Measurements from ENCODE around the gene HOMEZ.
"Not testable (repeated sequence)": the region's sequence is repeated elsewhere in the genome, so short reads cannot be mapped to it uniquely, and the experiment has no call there.

The HOMEZ gene

DNA sequence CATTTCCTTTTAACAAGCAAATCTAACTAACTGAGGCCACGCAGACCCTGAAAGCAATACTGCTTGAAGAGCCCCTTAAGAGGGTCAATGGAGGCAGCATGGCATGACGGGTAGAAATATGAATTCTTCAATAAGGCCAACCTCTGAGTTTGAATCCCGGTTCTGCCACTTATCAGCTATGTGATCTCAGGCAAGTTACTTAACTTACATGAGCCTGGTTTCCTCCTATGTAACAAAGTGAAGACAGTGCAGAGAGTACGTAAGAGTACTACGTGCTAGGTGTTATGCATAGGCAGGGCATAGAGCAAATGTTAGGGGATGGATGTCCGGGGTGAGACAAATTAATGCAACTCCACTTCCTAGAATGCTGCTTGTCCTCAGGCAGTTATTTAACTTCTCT, 4.7 kb downstream of the HOMEZ start:
- no peak for DNase-seq (ENCODE audit: low read depth)

GRCh38 chr14:23277928-23278327, 8.0 kb downstream of the HOMEZ start:
- not testable (repeated sequence) for DNase-seq (ENCODE audit: low read depth)

- DNase-seq (ENCODE audit: low read depth) = no peak
Observed at GRCh38 chr14:23277189-23277588, 8.7 kb downstream of the HOMEZ start.

GRCh38 chr14:23275412-23275811, 10.5 kb downstream of the HOMEZ start:
- no peak for DNase-seq (ENCODE audit: low read depth)

DNA sequence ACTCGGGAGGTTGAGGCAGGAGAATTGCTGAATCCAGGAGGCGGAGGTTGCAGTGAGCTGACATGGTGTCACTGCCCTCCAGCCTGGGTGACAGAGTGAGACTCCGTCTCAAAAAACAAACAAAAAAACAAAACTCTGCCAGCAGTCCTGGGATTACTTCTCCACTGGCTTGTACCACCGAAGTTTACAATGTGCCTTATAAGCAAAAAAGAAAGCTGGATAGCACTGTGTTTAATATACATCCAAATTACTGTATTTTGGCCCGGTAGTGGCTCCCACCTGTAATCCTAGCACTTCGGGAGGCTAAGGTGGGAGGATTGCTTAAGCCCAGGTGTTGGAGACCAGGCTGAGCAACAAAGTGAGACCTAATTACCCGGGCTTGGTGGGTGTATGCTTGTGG, 16.7 kb downstream of the HOMEZ start:
- DNase-seq (ENCODE audit: low read depth) = no peak

DNA sequence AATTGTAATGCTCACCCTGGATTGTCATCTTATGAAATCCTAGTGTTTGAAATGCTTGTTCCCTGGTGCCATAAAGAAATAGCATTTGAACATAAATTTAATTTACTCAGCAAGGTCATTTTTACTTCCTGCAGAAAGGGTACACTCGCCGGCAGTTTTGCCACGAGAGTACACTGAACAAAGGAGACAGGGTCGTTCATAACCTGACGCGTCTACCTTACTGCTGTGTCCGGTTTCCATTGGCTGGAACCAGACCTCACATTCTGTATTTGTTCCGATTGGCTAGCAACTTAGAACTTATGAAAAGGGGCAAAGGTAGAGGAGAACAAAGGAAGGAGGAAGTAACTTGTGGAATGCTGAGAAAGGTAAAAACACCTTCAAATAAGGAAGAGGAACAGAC, 25.1 kb downstream of the HOMEZ start:
- DNase-seq (ENCODE audit: low read depth) = not testable (repeated sequence)

DNA sequence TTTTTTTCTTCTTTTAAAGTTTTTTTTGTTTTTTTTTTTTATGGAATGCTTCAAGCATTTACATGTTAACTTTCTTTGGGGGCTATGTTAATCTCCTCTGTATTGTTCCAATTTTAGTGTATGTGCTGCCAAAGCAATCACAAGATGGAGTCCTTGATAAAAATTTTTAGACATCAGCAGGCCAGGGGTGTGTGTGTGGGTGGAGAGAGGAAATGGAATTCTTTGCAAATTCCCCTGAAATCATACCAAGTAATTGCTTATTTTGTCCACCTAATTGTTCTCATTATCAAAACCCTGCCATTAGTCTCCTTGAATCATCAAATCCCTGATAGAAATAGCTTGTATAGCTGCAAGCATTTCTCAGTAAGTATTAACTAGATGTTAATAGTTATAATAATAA, 26.5 kb downstream of the HOMEZ start:
- DNase-seq (ENCODE audit: low read depth) = no peak

DNA sequence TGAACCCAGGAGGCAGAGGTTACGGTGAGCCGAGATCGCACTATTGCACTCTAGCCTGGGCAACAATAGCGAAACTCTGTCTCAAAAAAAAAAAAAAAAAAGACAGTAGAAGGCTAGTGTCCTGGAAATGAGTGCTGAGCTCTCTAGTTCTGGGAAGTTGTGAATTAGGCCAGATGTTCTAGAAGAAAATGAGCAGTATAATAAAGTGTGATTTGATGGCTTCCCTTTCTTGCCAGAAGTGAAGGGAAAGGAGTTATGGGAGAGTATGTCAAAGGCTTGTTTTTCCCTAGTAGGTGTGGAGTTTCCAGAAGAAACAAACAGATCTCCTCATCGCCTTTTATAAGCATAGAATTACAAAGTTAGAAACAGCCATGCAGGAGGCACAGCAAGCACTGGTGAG, 27.7 kb downstream of the HOMEZ start:
- DNase-seq (ENCODE audit: low read depth) = no peak

DNA sequence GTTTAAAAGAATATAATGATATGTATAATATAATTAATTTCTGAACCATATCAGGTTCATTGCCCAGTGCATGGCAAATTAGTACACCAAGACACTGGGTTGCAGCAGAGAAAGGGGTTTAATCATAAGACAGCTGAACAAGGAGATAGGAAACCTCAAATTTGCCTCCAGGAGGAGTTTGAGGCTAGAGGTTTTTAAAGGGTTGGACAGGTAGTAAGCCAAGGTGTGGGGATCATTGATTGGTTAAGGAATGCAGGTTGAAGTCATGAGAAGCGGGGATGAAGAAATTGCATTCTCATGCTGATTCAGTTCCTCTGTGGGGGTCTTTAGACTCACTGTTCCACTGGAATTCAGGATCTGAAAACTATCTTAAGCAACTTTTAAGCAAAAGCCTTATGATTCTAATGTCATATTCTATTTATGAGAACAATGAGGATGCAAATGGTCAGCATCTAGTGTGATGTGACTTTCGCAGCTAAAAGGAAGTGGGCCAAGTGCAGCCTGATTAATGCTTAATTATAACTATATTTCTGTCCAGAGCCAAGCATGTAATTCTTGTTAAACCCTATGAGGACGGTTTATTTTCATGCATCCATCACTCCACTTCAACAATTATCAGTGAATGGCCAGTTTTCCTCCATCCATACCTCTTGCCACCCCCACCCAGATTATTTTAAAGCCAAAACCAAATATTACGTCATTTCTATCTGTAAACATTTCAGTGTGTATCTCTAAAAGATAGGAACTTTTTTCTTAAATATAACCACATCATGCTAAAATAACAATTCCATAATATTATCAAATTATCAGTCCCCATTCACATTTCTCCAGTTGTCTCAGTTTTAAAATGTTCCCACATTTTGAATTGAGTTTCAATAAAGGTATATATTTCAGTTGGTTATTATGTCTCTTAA, 33.3 kb downstream of the HOMEZ start:
- DNase-seq (ENCODE audit: low read depth) = no peak

DNA sequence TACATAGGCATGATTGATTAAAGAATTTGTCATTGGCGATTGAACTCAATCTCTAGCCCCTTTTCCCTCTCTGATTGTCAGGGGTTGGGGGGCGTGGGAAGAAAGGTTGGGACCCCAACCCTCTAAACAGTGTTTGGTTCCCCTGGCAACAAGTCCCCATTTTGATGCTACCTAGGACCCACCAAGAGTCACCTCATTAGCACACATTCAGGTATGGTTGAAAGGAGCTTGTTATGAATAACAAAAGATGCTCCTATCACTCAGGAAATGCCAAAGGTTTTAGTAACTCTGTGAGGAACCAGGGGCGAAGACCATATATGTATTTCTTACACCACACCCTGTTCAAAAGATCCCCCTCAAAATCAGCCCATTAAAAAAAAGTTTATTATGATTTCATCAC, 33.9 kb downstream of the HOMEZ start:
- no peak for DNase-seq (ENCODE audit: low read depth)

DNA sequence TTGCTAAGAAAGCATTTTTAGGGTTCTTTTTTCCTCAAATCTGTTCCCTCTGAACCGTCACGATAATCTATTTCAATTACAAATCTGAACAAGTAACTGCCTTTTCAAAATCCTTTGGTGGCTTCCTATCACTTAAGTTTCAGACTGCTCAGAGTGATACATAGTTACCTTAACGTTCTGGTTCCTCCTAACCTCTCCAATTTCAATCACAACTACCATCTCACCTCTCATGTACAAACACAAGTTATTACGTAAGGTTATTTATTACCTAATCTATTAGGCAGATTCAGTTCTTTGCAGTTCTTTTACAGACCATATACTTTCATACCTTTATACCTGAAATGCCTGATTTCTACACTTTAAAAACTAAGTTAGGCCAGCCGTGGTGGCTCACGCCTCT, 36.1 kb downstream of the HOMEZ start:
- DNase-seq (ENCODE audit: low read depth) = no peak

GRCh38 chr14:23248601-23249000, 37.3 kb downstream of the HOMEZ start:
- DNase-seq (ENCODE audit: low read depth) = no peak

- no peak for DNase-seq (ENCODE audit: low read depth)
Observed at GRCh38 chr14:23245282-23245681, 40.6 kb downstream of the HOMEZ start.

GRCh38 chr14:23243066-23243465, 42.9 kb downstream of the HOMEZ start:
- DNase-seq (ENCODE audit: low read depth) = no peak

GRCh38 chr14:23242076-23242475, 43.9 kb downstream of the HOMEZ start:
- DNase-seq (ENCODE audit: low read depth) = no peak

GRCh38 chr14:23241061-23241715, 44.7 kb downstream of the HOMEZ start:
- not testable (repeated sequence) for DNase-seq (ENCODE audit: low read depth)

GRCh38 chr14:23240661-23241060, 45.3 kb downstream of the HOMEZ start:
- DNase-seq (ENCODE audit: low read depth) = no peak

- DNase-seq (ENCODE audit: low read depth) = peak; percentile 72
Observed at GRCh38 chr14:23237772-23238594, 47.9 kb downstream of the HOMEZ start, which contains the start of gene RNF212B. Gene RNF212B (plus strand): TSS chr14:23237936. CDS start chr14:23240346, 2,410 bp downstream.

DNA sequence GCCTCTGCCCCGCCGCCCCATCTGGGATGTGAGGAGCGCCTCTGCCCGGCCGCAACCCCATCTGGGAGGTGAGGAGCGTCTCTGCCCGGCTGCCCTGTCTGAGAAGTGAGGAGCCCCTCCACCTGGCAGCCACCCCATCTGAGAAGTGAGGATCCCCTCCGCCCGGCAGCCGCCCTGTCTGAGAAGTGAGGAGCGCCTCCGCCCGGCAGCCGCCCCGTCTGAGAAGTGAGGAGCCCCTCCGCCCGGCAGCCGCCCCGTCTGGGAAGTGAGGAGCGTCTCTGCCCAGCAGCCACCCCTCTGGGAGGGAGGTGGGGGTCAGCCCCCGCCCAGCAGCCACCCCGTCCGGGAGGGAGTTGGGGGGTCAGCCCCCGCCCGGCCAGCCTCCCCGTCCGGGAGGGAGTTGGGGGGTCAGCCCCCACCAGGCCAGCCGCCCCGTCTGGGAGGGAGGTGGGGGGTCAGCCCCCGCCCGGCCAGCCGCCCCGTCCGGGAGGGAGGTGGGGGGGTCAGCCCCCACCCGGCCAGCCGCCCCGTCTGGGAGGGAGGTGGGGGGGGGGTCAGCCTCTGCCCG, 53.6 kb downstream of the HOMEZ start:
- not testable (repeated sequence) for DNase-seq (ENCODE audit: low read depth)

DNA sequence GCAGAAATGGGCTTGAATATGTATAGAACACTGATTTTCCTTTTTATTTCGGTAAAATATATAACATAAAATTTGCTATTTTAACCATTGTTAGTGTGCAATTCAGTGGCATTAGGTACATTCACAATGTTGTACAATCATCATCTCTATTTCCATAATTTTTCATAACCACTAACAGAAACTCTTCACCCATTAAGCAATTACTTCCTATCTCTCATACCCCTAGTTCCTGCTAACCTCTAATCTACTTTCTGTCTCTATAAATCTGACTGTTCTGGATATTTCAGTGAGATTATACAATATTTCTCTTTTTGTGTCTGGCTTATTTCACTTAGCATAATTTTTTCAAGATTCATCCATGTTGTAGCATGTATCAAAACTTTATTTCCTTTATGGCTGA, 57.1 kb downstream of the HOMEZ start:
- DNase-seq (ENCODE audit: low read depth) = no peak

DNA sequence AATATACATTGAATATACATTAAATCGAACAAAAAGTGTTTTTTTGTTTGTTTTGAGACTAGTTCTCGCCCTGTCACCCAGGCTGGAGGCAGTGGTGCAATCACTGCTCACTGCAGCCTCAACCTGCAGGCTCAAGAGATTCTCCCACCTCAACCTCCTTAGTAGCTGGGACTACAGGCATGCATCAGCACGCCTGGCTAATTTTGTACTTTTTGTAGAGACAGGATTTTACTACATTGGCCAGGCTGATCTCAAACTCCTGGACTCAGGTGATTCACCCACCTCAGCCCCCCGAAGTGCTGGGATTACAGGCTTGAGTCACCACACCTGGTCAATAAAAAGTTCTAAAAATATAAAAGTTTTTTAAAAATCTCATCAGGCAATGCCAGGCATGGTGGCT, 58.4 kb downstream of the HOMEZ start:
- no peak for DNase-seq (ENCODE audit: low read depth)

- not testable (repeated sequence) for DNase-seq (ENCODE audit: low read depth)
Observed at GRCh38 chr14:23224958-23225357, 61.0 kb downstream of the HOMEZ start.
